ENCODE results near the gene CITED2.

Gene CITED2

DNA sequence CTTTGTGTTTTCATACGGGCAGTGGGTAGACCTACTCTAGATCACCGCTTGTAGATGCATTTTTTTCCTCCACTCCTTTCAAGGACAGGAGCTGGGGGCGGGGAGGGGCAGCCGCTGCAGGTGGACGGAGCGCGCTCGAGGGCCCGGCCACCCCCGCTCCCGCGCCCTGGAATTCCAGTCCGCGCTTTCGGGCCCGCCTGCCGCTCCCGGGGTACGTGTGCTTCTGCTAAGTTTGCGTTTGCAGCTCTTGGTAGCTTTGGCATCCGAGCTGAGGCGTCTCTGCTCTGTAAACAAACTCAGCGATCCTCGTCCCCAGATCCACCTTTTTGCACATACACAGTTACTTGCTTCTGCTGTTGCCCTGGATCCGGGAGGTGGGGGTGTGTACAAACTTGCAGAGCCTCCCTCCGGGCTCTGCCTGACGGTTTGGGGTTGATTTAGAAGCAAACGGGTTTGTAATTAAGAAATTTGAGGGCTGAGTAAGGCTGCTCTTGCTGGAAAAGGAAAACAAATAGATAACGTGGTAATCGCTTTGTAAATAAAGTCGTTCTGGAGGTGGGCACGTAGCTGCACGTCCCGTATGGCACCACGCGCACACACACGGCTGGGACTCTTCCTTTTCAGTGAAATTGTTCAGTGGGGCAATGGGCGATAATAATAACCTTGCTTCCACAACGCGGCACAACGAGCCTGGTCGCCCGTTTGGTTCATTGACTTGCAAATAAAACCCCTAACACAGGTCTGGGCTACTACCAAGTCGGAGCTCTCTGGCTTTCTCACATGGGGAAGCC lies 973 bp upstream of the CITED2 start (continued):
- TF ChIP-seq, protein P1, sequence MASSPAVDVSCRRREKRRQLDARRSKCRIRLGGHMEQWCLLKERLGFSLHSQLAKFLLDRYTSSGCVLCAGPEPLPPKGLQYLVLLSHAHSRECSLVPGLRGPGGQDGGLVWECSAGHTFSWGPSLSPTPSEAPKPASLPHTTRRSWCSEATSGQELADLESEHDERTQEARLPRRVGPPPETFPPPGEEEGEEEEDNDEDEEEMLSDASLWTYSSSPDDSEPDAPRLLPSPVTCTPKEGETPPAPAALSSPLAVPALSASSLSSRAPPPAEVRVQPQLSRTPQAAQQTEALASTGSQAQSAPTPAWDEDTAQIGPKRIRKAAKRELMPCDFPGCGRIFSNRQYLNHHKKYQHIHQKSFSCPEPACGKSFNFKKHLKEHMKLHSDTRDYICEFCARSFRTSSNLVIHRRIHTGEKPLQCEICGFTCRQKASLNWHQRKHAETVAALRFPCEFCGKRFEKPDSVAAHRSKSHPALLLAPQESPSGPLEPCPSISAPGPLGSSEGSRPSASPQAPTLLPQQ (tag by site-specific recombination; IDR thresholded peaks at IDR 0.05), result peak; percentile 85
- no peak for TF ChIP-seq ZNF157 (tag by site-specific recombination; IDR thresholded peaks at IDR 0.05)
- no peak; the same call in 1 of the 2 replicates for TF ChIP-seq ZNF140 (tag by site-specific recombination; IDR thresholded peaks at IDR 0.05)
- TF ChIP-seq, protein P2, sequence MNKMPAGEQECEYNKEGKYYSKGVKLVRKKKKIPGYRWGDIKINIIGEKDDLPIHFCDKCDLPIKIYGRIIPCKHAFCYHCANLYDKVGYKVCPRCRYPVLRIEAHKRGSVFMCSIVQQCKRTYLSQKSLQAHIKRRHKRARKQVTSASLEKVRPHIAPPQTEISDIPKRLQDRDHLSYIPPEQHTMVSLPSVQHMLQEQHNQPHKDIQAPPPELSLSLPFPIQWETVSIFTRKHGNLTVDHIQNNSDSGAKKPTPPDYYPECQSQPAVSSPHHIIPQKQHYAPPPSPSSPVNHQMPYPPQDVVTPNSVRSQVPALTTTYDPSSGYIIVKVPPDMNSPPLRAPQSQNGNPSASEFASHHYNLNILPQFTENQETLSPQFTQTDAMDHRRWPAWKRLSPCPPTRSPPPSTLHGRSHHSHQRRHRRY (tag by site-specific recombination; IDR thresholded peaks at IDR 0.05), result no peak
- TF ChIP-seq ZNF433 (tag by site-specific recombination; IDR thresholded peaks at IDR 0.05; ENCODE audit: low read depth), result no peak
- TF ChIP-seq, protein P3, sequence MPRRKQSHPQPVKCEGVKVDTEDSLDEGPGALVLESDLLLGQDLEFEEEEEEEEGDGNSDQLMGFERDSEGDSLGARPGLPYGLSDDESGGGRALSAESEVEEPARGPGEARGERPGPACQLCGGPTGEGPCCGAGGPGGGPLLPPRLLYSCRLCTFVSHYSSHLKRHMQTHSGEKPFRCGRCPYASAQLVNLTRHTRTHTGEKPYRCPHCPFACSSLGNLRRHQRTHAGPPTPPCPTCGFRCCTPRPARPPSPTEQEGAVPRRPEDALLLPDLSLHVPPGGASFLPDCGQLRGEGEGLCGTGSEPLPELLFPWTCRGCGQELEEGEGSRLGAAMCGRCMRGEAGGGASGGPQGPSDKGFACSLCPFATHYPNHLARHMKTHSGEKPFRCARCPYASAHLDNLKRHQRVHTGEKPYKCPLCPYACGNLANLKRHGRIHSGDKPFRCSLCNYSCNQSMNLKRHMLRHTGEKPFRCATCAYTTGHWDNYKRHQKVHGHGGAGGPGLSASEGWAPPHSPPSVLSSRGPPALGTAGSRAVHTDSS (tag by site-specific recombination; IDR thresholded peaks at IDR 0.05), result no peak
- 0 out of 2 replicates have a peak, but pooled peaks have one; percentile 57 for TF ChIP-seq PBX3 (CRISPR knock-in tag; IDR thresholded peaks at IDR 0.05)
- peak; percentile 81 for TF ChIP-seq ZNF629 (tag by site-specific recombination; IDR thresholded peaks at IDR 0.05)
- TF ChIP-seq ZNF302 (tag by site-specific recombination; IDR thresholded peaks at IDR 0.05; ENCODE audit: low read depth), result no peak
- no peak for TF ChIP-seq GLI4 (tag by site-specific recombination; IDR thresholded peaks at IDR 0.05)
- peak; percentile 52 for TF ChIP-seq HIC1 (tag by site-specific recombination; IDR thresholded peaks at IDR 0.05)
- TF ChIP-seq ZNF747 (tag by site-specific recombination; IDR thresholded peaks at IDR 0.05), result no peak
- TF ChIP-seq ZBTB17 (tag by site-specific recombination; IDR thresholded peaks at IDR 0.05), result peak; percentile 99
- no peak for TF ChIP-seq ZNF544 (tag by site-specific recombination; IDR thresholded peaks at IDR 0.05)
- TF ChIP-seq ZNF830 (tag by site-specific recombination; IDR thresholded peaks at IDR 0.05; ENCODE audit: low read depth), result no peak
- no peak for TF ChIP-seq ZNF23 (tag by site-specific recombination; IDR thresholded peaks at IDR 0.05; ENCODE audit: borderline replicate concordance)
- peak; percentile 39 for TF ChIP-seq SETDB1 (IDR thresholded peaks at IDR 0.05; ENCODE audit: insufficient read length, low read length)
- TF ChIP-seq, protein P4, sequence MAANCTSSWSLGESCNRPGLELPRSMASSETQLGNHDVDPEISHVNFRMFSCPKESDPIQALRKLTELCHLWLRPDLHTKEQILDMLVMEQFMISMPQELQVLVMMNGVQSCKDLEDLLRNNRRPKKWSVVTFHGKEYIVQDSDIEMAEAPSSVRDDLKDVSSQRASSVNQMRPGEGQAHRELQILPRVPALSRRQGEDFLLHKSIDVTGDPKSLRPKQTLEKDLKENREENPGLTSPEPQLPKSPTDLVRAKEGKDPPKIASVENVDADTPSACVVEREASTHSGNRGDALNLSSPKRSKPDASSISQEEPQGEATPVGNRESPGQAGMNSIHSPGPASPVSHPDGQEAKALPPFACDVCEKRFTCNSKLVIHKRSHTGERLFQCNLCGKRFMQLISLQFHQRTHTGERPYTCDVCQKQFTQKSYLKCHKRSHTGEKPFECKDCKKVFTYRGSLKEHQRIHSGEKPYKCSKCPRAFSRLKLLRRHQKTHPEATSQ (tag by site-specific recombination; IDR thresholded peaks at IDR 0.05), result 0 out of 2 replicates have a peak, but pooled peaks have one; percentile 12
- TF ChIP-seq ZNF311 (tag by site-specific recombination; IDR thresholded peaks at IDR 0.05; ENCODE audit: borderline replicate concordance), result no peak
- TF ChIP-seq ZNF202 (tag by site-specific recombination; IDR thresholded peaks at IDR 0.05; ENCODE audit: borderline replicate concordance), result no peak
- no peak for TF ChIP-seq ZFP37 (tag by site-specific recombination; IDR thresholded peaks at IDR 0.05)
- no peak for TF ChIP-seq MYNN (tag by site-specific recombination; IDR thresholded peaks at IDR 0.05; ENCODE audit: borderline replicate concordance)
- no peak for TF ChIP-seq ZNF555 (tag by site-specific recombination; conservative IDR thresholded peaks at IDR 0.05)
- TF ChIP-seq ZNF184 (tag by site-specific recombination; IDR thresholded peaks at IDR 0.05), result peak; percentile 83; the same call in 1 of the 2 replicates
- no peak for TF ChIP-seq REPIN1 (tag by site-specific recombination; IDR thresholded peaks at IDR 0.05; ENCODE audit: low read depth)
- no peak for TF ChIP-seq ZNF623 (tag by site-specific recombination; IDR thresholded peaks at IDR 0.05)
- TF ChIP-seq KLF10 (tag by site-specific recombination; IDR thresholded peaks at IDR 0.05), result peak; percentile 86; the same call in 1 of the 2 replicates
- TF ChIP-seq ZNF580 (tag by site-specific recombination; IDR thresholded peaks at IDR 0.05), result 0 out of 2 replicates have a peak, but pooled peaks have one; percentile 51
- peak; percentile 71 for TF ChIP-seq ZNF335 (tag by site-specific recombination; conservative IDR thresholded peaks at IDR 0.05)
- TF ChIP-seq ZBTB8A (tag by site-specific recombination; IDR thresholded peaks at IDR 0.05), result peak; percentile 61; the same call in 1 of the 2 replicates
- no peak for TF ChIP-seq ZNF169 (tag by site-specific recombination; IDR thresholded peaks at IDR 0.05)
